Vagina (tissue), 2 donors: ENCODE data around the gene TMEM235.

Experiments used
- POLR2A ChIP-seq, 2 donors: fragments of 450-650 bp; IDR thresholded peaks; one replicate each; pipeline ENCODE4 v1.6.1; 2017; ENCODE audit warnings: antibody characterized with exemption in 2 of 2, mild to moderate bottlenecking in 2 of 2, moderate library complexity in 2 of 2
- POLR2AphosphoS5 ChIP-seq, 2 donors: sonication (generic); formaldehyde crosslinking; IDR thresholded peaks; one replicate each; pipeline ENCODE4 v1.9.0; 2017; ENCODE audit warnings: antibody characterized with exemption in 2 of 2, mild to moderate bottlenecking in 2 of 2, low read depth in 1 of 2; ENCODE audit not compliant: insufficient read depth in 1 of 2
- TF ChIP-seq, protein P1 (sequence below), 3 experiments: fragments of 450-650 bp in 2 of 3; fragments of 200-600 bp in 1 of 3; sonication (generic) in 1 of 3; IDR thresholded peaks; one replicate each; pipeline ENCODE4 v1.5.1; 2017 to 2019; ENCODE audit warnings: antibody characterized with exemption in 3 of 3, mild to moderate bottlenecking in 2 of 3, moderate library complexity in 2 of 3

DNA sequence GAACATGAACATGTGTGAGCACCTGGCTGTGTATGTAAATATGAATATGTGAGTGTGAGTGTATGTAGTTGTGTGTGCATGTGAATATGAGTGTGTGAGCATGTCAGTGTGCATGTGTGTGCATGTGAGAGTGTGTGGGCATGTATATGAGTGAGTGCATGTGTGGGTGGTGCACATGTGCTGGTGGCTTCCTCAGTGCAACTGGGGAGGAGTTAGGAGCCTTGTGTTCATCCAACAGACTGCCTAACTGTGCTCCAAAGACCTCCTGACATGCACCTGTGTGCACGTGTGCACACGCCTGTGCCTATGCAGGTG, 1.4 kb downstream of the TMEM235 start:
- TF ChIP-seq POLR2A (IDR thresholded peaks at IDR 0.05) (no peak), POLR2AphosphoS5 (IDR thresholded peaks at IDR 0.05; ENCODE audit: insufficient read depth in 1 of 2, low read depth in 1 of 2) (no peak)
- TF ChIP-seq, protein P1, sequence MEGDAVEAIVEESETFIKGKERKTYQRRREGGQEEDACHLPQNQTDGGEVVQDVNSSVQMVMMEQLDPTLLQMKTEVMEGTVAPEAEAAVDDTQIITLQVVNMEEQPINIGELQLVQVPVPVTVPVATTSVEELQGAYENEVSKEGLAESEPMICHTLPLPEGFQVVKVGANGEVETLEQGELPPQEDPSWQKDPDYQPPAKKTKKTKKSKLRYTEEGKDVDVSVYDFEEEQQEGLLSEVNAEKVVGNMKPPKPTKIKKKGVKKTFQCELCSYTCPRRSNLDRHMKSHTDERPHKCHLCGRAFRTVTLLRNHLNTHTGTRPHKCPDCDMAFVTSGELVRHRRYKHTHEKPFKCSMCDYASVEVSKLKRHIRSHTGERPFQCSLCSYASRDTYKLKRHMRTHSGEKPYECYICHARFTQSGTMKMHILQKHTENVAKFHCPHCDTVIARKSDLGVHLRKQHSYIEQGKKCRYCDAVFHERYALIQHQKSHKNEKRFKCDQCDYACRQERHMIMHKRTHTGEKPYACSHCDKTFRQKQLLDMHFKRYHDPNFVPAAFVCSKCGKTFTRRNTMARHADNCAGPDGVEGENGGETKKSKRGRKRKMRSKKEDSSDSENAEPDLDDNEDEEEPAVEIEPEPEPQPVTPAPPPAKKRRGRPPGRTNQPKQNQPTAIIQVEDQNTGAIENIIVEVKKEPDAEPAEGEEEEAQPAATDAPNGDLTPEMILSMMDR (IDR thresholded peaks at IDR 0.05) = no peak
